AG04450 (cell line): ENCODE results near the gene SLC41A1. TPM values are rescaled to one million over a fixed set of nuclear protein-coding genes. Genes with fewer than 3 reads are reported as not detected.

ENCODE experiments used
- CTCF ChIA-PET: fragments of 300-600, 350-600 bp; formaldehyde crosslinking; extraction: SDS; loops from one replicate; lab custom pipeline; 2022; ENCODE audit warnings: antibody characterized with exemption, inconsistent platforms; lab: Charles Lee
- POLR2A ChIA-PET: fragments of 350-600 bp; formaldehyde crosslinking; extraction: SDS; loops from one replicate; lab custom pipeline; 2021; ENCODE audit warnings: antibody characterized with exemption, inconsistent platforms; lab: Yijun Ruan, JAX
- DNase-seq: peaks from one replicate; pipeline ENCODE4 v3.0.0-alpha.2; 2011; ENCODE audit warnings: low read depth, low spot score
- H3K27ac ChIP-seq: one replicate; pipeline ENCODE4 v1.5.1; 2012; ENCODE audit warnings: low read depth, low read length, control low read depth
- H3K27me3 ChIP-seq: one replicate; pipeline ENCODE4 v1.6.0; 2012; ENCODE audit warnings: low read length; ENCODE audit not compliant: control insufficient read depth, insufficient read depth
- H3K4me3 ChIP-seq: 2 replicates; pipeline ENCODE4 v1.5.1; 2011; ENCODE audit warnings: mild to moderate bottlenecking, low read depth, low read length, control low read depth
- H3K9me3 ChIP-seq: 2 replicates; pipeline ENCODE4 v1.5.1; 2012; ENCODE audit warnings: low read length; ENCODE audit not compliant: control insufficient read depth, insufficient read depth
- CTCF ChIP-seq: IDR thresholded peaks from 2 replicates; pipeline ENCODE4 v1.5.1; 2011; ENCODE audit warnings: low read depth, low read length, control low read depth, inconsistent platforms
- polyA plus RNA-seq: library from polyadenylated mRNA; depleted of rRNA; stranded (reverse); fragments of >200 nt; gene quantifications from 2 replicates; pipeline ENCODE4 v1.2.3, GENCODE V29; 2011; rRNA removed

The SLC41A1 gene
- polyA plus RNA-seq, 1 experiment = 29.0 TPM

DNA sequence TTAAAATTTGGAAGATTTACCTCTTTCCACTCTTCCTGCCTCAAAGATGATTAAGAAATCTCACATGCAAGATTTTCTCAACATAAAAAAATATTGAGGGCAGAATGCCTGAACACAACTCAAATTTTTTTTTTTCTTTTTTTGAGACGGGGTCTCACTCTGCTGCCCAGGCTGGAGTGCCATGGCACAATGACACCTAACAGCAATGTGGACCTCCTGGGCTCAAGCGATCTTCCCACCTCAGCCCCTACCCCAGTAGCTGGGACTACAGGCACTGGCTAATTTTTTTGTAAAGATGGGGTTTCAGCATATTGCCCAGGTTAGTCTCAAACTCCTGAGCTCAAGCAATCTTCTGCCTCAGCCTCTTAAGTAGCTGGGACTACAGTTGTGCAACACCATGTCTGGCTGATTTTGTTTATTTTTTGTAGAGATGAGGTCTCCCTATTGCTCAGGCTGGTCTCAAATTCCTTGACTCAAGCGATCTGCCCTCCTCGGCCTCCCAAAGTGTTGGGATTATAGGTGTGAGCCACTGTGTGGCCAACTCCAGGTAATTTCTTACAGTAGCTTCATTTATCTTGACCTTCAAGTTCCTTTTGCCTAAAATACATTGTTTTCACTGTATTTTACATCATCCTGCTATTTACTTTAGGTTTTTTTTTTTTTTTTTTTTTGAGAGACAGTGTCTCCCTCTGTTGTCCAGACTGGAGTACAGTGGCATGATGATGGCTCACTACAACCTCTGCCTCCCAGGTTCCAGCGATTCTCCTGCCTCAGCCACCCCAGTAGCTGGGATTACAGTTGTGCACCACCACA lies 73.4 kb downstream of the SLC41A1 start:
- POLR2A ChIA-PET = interaction anchor here (0.8 to 1.7 kb wide), 2 partner anchors 9 to 35 kb away, joined by 6 to 25 read pairs; no protein-coding TSS in a partner anchor
- Histone ChIP-seq H3K9me3 (no peaks in the 10 kb centered on the region), H3K27ac (no peak overlapping the region), H3K4me3 (no peak overlapping the region), H3K27me3 (no peaks in the 10 kb centered on the region)
- CTCF ChIA-PET = interaction anchor here (0.6 to 4.6 kb wide), 20 partner anchors 9 to 1744 kb away, joined by 3 to 46 read pairs (median 5); no protein-coding TSS in a partner anchor
- peak; percentile 52 for TF ChIP-seq CTCF
- peak; percentile 76 for DNase-seq

Other genes with a start within 250 kb of the SLC41A1 start
- 8.3 and 8.6 TPM in 2 replicates for gene ELK4, start 181.2 kb downstream of the SLC41A1 start, polyA plus RNA-seq
- gene SLC45A3, start 132.7 kb downstream of the SLC41A1 start, polyA plus RNA-seq = 1.7 and 1.8 TPM in 2 replicates
- gene NUCKS1, start 63.0 kb downstream of the SLC41A1 start, polyA plus RNA-seq = 80.5 and 105 TPM in 2 replicates
- gene RAB29, start 37.7 kb downstream of the SLC41A1 start, polyA plus RNA-seq = 13.8 and 14.6 TPM in 2 replicates
- gene PM20D1, start 36.9 kb upstream of the SLC41A1 start, polyA plus RNA-seq = 0.09 TPM in 1 of 2 replicates, not detected in the other
- gene SLC26A9, start 130.3 kb upstream of the SLC41A1 start, polyA plus RNA-seq = not detected in 2 replicates
- 16.5 and 17.5 TPM in 2 replicates for gene RAB7B, start 190.2 kb upstream of the SLC41A1 start, polyA plus RNA-seq
- gene CTSE, start 210.7 kb upstream of the SLC41A1 start, polyA plus RNA-seq = not detected in 2 replicates
- not detected in 2 replicates for gene RHEX, start 240.0 kb upstream of the SLC41A1 start, polyA plus RNA-seq